GM12892 (cell line): ENCODE measurements around the gene ATG10.

Experiments
- POLR2AphosphoS5 ChIP-seq: IDR thresholded peaks from 2 replicates; pipeline ENCODE4 v1.6.1; 2011; ENCODE audit warnings: low read depth, low read length, control low read depth
- TAF1 ChIP-seq: IDR thresholded peaks from 2 replicates; pipeline ENCODE4 v1.6.1; 2011; ENCODE audit warnings: low read depth, mild to moderate bottlenecking, control low read depth, low read length, borderline replicate concordance

DNA sequence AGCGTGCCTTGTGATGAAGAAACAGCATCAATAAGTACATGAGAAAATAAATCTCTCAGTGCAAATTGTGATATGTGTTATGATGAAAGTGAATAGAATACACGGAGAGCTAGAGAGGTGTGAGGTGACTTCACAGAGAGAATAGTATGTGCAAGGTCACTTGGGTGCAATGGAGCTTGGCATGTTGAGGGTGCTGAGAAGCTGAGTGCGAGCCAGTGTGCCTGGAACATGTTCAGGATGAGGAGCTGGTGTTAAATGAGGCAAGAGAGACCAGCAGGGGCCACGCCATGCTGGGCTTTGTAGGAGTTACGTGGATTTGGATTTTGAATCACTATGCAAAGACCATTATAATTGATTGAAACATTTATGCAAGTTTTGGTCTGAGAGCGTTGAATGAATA lies 319.1 kb downstream of the ATG10 start:
- TF ChIP-seq TAF1 (no peak), POLR2AphosphoS5 (no peak)
